Endothelial cell (in vitro differentiated cells): ENCODE measurements around the gene ALAS1. TPM values are rescaled to one million over a fixed set of nuclear protein-coding genes. Genes with fewer than 3 reads are reported as not detected.

Experiments
- DNase-seq: peaks from one replicate; pipeline ENCODE4 v3.0.0; 2021; ENCODE audit warnings: low spot score
- H3K27ac Mint-ChIP-seq: one replicate; pipeline ENCODE4 v1.8.0; 2021; ENCODE audit warnings: mixed read lengths, inconsistent platforms; ENCODE audit not compliant: unreplicated experiment
- H3K27me3 Mint-ChIP-seq: one replicate; pipeline ENCODE4 v1.8.0; 2021; ENCODE audit warnings: mild to moderate bottlenecking, moderate library complexity, mixed read lengths, inconsistent platforms; ENCODE audit not compliant: unreplicated experiment
- H3K36me3 Mint-ChIP-seq: one replicate; pipeline ENCODE4 v1.8.0; 2021; ENCODE audit warnings: mild to moderate bottlenecking, low read depth, mixed read lengths, inconsistent platforms; ENCODE audit not compliant: unreplicated experiment
- H3K4me1 Mint-ChIP-seq: one replicate; pipeline ENCODE4 v1.8.0; 2021; ENCODE audit warnings: mild to moderate bottlenecking, mixed read lengths, inconsistent platforms; ENCODE audit not compliant: unreplicated experiment
- H3K4me3 Mint-ChIP-seq: one replicate; pipeline ENCODE4 v1.8.0; 2021; ENCODE audit warnings: mild to moderate bottlenecking, mixed read lengths, inconsistent platforms; ENCODE audit not compliant: unreplicated experiment
- H3K9me3 Mint-ChIP-seq: one replicate; pipeline ENCODE4 v1.8.0; 2021; ENCODE audit warnings: mixed read lengths, inconsistent platforms; ENCODE audit not compliant: unreplicated experiment
- CTCF ChIP-seq: fragments of 200-600 bp; sonication (generic); IDR thresholded peaks from one replicate; pipeline ENCODE4 v1.5.0; 2021; ENCODE audit warnings: antibody characterized with exemption; ENCODE audit not compliant: unreplicated experiment
- total RNA-seq: library from RNA; stranded (reverse); fragmentation: NEBNext Ultra II Directional; extraction: Animal tissue kit (Norgen Biotek cat#: 25700); gene quantifications from one replicate; pipeline ENCODE4 v1.2.1, GENCODE V29; 2021; ENCODE audit not compliant: unreplicated experiment

Gene ALAS1
- total RNA-seq, 1 donor from 2014 or later, result 59.1 TPM

DNA sequence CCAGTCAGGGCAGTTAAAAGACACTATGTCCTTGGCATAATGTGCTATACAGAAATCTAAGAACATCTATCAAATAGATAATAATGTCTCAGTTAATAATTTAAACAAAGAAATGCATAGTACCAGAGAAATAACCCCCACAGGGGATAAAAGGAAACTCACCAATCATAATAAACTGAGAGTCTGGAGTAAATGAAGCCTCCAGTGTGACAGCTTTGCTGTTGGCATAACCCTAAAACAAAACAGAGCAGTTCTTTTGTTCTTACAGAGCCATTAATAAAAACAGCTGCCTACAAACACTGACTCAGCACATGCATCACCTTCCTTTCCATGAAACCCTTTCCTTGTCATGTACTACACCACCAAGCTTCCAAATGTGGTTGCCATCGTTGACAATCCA is 61.1 kb downstream of the ALAS1 start:
- TF ChIP-seq CTCF, result no peak
- Mint-ChIP-seq H3K9me3 (no peaks in the 10 kb centered on the region), H3K27ac (no peak overlapping the region), H3K27me3 (peaks cover 3% of the 10 kb centered on the region), H3K36me3 (peaks cover 57% of the 10 kb centered on the region), H3K4me3 (no peak overlapping the region), H3K4me1 (peaks cover 5% of the 10 kb centered on the region)
- no peak for DNase-seq

- peaks cover 5% of the 10 kb centered on the region for H3K4me1 Mint-ChIP-seq
- no peaks in the 10 kb centered on the region for H3K9me3 Mint-ChIP-seq
- DNase-seq, result no peak
- peaks cover 4% of the 10 kb centered on the region for H3K27me3 Mint-ChIP-seq
- H3K36me3 Mint-ChIP-seq, result peaks cover 61% of the 10 kb centered on the region
- no peak overlapping the region for H3K4me3 Mint-ChIP-seq
- no peak overlapping the region for H3K27ac Mint-ChIP-seq
- no peak for TF ChIP-seq CTCF
Measured at GRCh38 chr3:52259448-52259847, 61.5 kb downstream of the ALAS1 start.

GRCh38 chr3:52262447-52262846 is 64.5 kb downstream of the ALAS1 start:
- H3K27me3 Mint-ChIP-seq, result peaks cover 5% of the 10 kb centered on the region
- peaks cover 52% of the 10 kb centered on the region for H3K36me3 Mint-ChIP-seq
- H3K27ac Mint-ChIP-seq, result no peak overlapping the region
- H3K4me1 Mint-ChIP-seq, result peaks cover 1% of the 10 kb centered on the region
- no peaks in the 10 kb centered on the region for H3K9me3 Mint-ChIP-seq
- no peak for TF ChIP-seq CTCF
- no peak overlapping the region for H3K4me3 Mint-ChIP-seq
- no peak for DNase-seq

Other genes starting within 250 kb of the ALAS1 start
- gene GPR62, start 242.8 kb upstream of the ALAS1 start, total RNA-seq, result not detected
- gene PCBP4, start 230.7 kb upstream of the ALAS1 start, total RNA-seq, result 60.6 TPM
- 7.1 TPM for gene ABHD14B, start 224.1 kb upstream of the ALAS1 start, total RNA-seq
- 5.4 TPM for gene ABHD14A, start 223.1 kb upstream of the ALAS1 start, total RNA-seq
- 19.8 TPM for gene ACY1, start 214.6 kb upstream of the ALAS1 start, total RNA-seq
- gene RPL29, start 202.3 kb upstream of the ALAS1 start, total RNA-seq, result 925 TPM
- 21.7 TPM for gene DUSP7, start 141.6 kb upstream of the ALAS1 start, total RNA-seq
- 7.5 TPM for gene POC1A, start 43.7 kb upstream of the ALAS1 start, total RNA-seq
- not detected for gene TLR9, start 27.5 kb downstream of the ALAS1 start, total RNA-seq
- gene TWF2, start 41.0 kb downstream of the ALAS1 start, total RNA-seq, result 85.3 TPM
- gene PPM1M, start 47.6 kb downstream of the ALAS1 start, total RNA-seq, result 15.0 TPM
- 72.3 TPM for gene WDR82, start 80.5 kb downstream of the ALAS1 start, total RNA-seq
- 22.4 TPM for gene GLYCTK, start 89.7 kb downstream of the ALAS1 start, total RNA-seq
- gene DNAH1, start 118.2 kb downstream of the ALAS1 start, total RNA-seq, result 3.3 TPM
- 118 TPM for gene BAP1, start 211.8 kb downstream of the ALAS1 start, total RNA-seq
- 15.9 TPM for gene PHF7, start 212.5 kb downstream of the ALAS1 start, total RNA-seq
- 175 TPM for gene SEMA3G, start 246.9 kb downstream of the ALAS1 start, total RNA-seq